Dermis microvascular lymphatic vessel endothelial cell (primary cell): Measurements from ENCODE around the gene FRZB. TPM values are rescaled to one million over a fixed set of nuclear protein-coding genes. Genes with fewer than 3 reads are reported as not detected.
"Not testable (repeated sequence)": the region's sequence is repeated elsewhere in the genome, so short reads cannot be mapped to it uniquely, and the experiment has no call there.

Experiments
- DNase-seq, 2 donors: peaks; one replicate each; pipeline versions ENCODE4 v3.0.0 to v3.0.0-alpha.2; 2010; ENCODE audit warnings: low read depth in 2 of 2
- total RNA-seq: library from RNA; depleted of rRNA; stranded (reverse); fragments of >200 nt; gene quantifications from 2 replicates; pipeline ENCODE4 v1.2.1, GENCODE V29; 2014

FRZB gene
- total RNA-seq, 1 donor from 2014 or later = 0.13 TPM

DNA sequence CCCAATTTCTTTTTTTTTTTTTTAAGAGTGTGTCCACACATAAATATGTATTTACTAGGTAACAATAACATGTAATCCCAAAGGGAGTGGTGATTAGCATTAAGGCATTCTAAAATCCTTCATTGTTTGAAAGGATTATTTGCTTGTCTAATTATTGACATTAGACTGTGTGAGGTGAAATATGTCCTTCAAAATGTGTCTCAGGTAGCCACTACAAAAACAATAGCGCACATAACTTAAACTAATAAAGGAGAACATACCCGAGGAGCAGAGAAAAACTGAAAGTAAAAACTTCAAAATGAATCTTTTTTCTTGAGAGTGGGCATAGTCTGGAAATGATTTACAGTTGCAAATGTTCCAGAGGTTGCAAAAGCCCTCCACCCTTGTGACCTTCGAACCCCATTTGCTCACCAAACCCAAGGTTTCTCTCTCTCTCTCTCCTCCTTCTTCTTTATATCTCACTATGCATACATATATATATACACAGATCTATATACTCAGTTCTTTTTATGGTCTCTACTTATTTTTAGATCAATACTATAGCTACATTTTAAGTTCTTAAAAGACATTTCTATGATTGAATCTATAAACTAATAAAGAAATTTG is 24.4 kb upstream of the FRZB start:
- no peak for DNase-seq

GRCh38 chr2:182890305-182890704 is 23.9 kb upstream of the FRZB start:
- DNase-seq = no peak

- no peak for DNase-seq
These were observed 21.4 kb upstream of the FRZB start for GRCh38 chr2:182887753-182888415.

GRCh38 chr2:182887093-182887492 is 20.7 kb upstream of the FRZB start:
- no peak for DNase-seq

GRCh38 chr2:182885771-182886170 is 19.3 kb upstream of the FRZB start:
- no peak for DNase-seq

DNA sequence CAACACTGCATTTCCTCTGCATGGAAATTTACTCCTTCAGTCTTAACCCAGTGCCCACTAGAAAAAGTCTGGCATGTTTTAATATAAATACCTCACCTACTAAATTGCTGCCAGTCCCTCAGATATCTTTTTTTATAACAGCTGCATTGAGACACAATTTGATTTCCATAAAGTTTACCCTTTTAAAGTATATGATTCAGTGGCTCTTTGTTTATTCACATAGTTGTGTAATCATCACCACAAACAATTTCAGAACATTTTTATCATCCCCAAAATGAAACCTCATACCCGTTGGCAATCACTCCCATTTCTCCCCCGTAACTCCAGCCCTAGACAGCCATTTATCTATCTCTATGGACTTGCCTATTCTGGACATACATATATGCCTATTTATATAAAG is 17.0 kb upstream of the FRZB start:
- DNase-seq = no peak

GRCh38 chr2:182880100-182880499 is 13.7 kb upstream of the FRZB start:
- DNase-seq = not testable (repeated sequence)

- not testable (repeated sequence) for DNase-seq
These were observed 10.2 kb upstream of the FRZB start for GRCh38 chr2:182876653-182877052.

- peak in 1 of 2 donors; percentile 19 for DNase-seq
These were observed 3.8 kb upstream of the FRZB start for GRCh38 chr2:182870227-182870626.

GRCh38 chr2:182868054-182868796 is 1.8 kb upstream of the FRZB start:
- peak in 1 of 2 donors; percentile 10 for DNase-seq

GRCh38 chr2:182867426-182868053 is 1.1 kb upstream of the FRZB start:
- no peak for DNase-seq

DNA sequence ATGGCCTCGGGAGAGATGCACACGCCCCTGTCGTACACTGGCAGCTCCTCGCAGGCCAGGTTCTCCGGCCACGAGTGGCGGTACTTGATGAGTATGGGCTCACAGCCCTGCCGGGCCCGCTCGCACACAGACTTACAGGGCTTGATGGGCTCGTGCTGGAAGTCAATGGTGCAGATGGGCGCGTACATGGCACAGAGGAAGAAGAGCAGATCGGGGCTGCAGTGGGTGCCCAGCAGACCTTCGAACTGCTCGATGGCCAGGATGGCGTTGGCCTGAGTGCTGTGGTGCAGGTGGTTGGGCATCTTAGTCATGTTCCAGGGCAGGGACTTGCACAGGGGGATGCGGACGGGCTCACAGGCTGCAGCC is 359 bp downstream of the FRZB start:
- peak in 1 of 2 donors; percentile 2 for DNase-seq

DNA sequence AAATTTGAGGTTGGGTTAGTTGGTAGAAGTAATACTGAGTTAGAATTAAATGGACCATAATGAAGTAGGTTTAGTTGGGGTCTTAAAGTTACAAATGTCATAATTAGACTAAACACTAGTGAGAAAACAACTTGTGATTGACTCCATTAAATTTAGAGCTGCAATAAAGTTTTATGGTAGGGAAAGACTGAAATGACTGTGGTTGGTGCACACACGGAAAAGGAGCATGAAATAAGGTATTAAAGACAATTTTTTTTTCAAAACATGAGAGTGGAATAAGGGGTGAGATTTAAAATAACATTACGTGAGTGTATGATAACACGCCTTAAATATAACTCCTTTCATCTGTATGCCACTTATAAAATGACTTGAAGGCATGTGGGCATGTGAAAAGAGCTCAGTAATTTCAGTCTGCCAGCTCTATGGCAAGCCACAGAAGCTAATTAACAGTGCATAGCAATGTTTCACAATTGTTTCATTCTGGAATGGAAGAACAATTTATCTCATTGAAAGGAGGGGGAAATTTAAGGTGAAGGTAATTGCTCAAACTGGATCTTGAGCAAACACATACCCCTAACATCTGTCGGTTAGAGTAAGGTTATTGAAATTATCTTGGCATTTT is 1.4 kb downstream of the FRZB start:
- no peak for DNase-seq

GRCh38 chr2:182863642-182864041 is 2.8 kb downstream of the FRZB start:
- DNase-seq = no peak

GRCh38 chr2:182862091-182862490 is 4.3 kb downstream of the FRZB start:
- DNase-seq = no peak

GRCh38 chr2:182860858-182861257 is 5.6 kb downstream of the FRZB start:
- DNase-seq = no peak

- DNase-seq = no peak
These were observed 7.8 kb downstream of the FRZB start for GRCh38 chr2:182858671-182859070.

DNA sequence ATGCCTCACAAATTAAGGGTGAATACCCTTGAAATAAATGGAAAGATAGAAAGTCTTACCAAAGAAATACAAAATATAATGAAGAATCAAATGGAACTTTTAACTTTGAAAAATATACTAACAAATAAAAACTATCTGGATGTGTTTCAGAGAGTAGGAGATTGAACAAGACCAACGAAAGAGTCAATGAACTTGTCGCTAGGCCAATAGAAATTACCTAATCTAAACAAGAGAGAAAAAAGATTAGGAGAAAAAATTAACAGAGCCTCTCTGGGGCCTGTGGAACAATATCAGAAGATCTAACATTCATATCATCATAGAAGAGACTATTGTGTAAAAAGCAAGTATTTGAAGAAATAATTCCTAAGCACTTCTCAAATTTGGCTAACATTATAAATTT is 11.1 kb downstream of the FRZB start:
- DNase-seq = no peak

DNA sequence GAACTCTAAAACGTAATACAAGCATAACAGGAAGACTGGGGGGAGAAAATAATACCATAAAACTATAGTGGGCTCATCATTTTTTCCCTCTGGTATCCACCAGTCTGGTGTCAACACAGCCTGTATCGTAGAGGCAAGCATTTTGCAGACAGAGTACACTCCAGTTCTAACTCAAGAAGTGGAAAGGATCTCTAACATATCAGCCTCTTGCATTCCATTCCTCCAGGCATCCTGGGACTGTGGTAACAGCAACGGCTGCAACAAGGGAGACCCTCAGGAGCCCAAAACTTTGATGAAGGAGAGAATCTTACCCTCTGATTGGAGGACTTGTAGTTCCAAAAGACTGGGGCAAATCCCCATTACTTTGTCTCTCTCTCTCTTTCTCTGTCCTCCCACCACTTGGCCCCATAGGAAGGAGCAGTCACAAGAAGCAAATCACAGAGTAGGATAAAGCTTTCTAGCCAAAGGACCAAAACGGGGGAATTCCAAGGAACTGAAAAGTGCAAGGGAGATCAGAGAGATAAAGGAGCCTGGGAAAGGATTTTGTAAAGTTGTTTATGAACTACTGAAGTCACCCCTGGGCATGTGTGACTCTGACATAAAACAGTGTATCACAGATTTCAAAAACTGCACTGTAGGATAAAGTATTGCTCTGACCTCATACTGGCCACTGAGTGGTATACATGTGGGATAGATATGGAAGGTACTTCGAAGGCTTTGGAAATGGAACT is 11.9 kb downstream of the FRZB start:
- no peak for DNase-seq

DNA sequence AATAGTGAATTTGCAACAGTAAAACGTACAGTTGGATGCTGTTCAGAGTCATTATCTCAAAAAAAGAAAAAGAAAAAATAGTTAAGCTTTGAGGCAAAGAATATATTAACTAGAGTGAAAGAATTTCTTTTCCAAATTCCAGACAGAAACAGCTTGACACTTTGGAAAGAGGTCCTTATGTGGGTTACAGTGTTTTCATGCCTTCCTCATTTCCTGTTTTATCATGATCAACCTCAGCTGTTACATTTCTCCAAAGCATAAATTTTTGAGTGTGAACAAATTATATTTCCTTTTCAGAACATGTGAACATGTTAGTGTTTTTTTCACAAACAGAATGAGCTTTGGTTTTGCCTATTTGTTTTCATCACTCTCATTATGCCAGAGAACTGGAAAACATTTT is 13.6 kb downstream of the FRZB start:
- no peak for DNase-seq

DNA sequence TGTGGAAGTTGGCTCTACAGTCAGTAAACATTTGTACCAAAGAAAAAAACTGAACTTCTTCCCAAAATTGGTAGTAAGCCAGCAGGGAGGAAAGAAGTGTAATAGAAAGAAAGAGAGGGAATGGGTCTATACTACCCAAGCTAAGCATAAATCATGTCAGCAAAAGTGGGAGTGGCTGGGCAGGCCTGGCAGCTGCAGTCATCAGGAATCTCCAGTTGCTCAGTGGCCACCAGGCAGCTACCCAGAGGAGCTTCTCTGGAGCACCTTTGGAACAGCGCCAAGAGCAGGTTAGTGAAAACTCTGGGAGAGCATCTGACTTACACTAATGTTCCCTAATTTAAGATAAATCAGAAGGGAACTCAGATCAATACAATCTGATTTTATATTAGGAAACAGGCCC is 14.3 kb downstream of the FRZB start:
- DNase-seq = no peak
